Retinal pigment epithelial cell (primary cell): Measurements from ENCODE around the gene GPR55.

ENCODE experiments used
- DNase-seq: peaks from one replicate; pipeline ENCODE4 v3.0.0-alpha.2; 2010; ENCODE audit warnings: low read depth
- H3K4me3 ChIP-seq: 2 replicates; pipeline ENCODE4 v1.5.1; 2011; ENCODE audit warnings: mild to moderate bottlenecking, low read length, control low read depth, moderate library complexity
- TF ChIP-seq, protein P1 (sequence below): conservative IDR thresholded peaks from 2 replicates; pipeline ENCODE4 v1.5.1; 2011; ENCODE audit warnings: low read depth, low read length, control low read depth, inconsistent platforms

GPR55 gene

DNA sequence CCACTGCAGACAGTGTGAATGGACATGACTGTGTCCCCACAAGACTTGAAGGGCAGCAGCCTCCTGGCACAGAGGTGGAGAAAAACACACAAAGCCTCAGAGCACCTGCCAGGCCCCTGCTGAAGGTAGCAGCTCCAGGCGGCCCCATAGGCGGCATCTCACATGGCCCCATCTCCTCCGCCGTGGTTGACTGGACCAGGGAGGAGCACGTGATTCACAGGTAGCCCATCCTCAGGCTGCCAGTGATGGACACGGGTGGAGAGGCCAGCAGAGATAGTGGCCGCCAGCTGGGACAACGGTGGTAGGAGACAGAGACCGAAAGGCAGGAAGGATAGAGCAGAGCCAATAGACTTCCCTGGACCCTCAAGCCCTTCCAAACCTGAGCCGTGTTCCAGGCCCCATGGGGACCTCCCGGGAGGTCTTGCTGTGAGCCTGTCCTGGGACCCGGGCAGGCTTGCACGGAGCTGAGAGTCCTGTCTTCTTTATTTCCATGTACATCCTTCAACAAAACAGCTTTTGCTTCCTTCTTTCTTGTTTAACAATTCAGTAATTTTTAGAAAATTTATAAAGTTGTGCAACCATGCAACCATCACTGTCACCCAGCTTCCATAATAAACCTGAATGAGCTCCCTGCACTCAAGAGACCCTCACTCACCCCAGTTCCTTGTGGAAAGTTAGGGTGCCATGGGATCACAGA lies 26.9 kb downstream of the GPR55 start:
- no peak overlapping the region for H3K4me3 ChIP-seq
- DNase-seq: no peak
- TF ChIP-seq, protein P1, sequence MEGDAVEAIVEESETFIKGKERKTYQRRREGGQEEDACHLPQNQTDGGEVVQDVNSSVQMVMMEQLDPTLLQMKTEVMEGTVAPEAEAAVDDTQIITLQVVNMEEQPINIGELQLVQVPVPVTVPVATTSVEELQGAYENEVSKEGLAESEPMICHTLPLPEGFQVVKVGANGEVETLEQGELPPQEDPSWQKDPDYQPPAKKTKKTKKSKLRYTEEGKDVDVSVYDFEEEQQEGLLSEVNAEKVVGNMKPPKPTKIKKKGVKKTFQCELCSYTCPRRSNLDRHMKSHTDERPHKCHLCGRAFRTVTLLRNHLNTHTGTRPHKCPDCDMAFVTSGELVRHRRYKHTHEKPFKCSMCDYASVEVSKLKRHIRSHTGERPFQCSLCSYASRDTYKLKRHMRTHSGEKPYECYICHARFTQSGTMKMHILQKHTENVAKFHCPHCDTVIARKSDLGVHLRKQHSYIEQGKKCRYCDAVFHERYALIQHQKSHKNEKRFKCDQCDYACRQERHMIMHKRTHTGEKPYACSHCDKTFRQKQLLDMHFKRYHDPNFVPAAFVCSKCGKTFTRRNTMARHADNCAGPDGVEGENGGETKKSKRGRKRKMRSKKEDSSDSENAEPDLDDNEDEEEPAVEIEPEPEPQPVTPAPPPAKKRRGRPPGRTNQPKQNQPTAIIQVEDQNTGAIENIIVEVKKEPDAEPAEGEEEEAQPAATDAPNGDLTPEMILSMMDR: no peak

DNA sequence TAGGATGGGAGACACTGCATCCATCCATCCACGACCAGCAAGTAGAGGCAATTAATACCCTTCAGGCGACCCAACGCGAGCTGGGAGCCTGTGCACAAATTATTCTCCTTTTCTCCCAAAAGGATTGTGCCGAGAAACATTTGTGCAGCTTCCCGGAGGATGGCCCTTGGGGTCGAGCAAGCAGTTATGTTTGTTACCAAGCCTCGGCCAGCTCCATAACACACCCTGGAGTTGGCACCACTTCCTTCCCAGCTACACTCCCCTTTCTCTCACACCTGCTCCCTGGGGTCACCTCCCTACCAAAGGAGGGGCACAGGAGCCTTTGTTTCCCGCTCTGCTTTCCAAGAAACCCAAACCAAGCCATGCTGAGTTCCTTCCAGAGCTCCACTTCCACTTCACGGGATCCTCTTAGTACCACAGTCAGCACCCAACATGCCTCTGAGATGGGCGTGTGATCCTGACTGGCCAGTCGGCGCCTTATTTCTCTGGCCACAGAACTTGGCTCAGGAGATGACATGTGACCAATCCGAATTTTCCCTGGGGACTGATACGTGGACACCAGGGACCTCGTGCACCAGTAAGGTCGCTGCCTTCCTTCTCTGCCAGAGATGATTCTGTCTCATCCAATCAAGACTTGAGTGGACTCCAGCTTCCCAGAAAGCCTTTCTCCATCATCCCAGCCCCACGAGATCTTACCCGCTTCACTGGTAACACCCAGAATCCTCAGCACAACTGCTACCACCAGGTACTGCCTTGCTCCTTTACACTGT lies 28.5 kb downstream of the GPR55 start:
- H3K4me3 ChIP-seq: no peak overlapping the region
- TF ChIP-seq, protein P1: no peak
- no peak for DNase-seq

DNA sequence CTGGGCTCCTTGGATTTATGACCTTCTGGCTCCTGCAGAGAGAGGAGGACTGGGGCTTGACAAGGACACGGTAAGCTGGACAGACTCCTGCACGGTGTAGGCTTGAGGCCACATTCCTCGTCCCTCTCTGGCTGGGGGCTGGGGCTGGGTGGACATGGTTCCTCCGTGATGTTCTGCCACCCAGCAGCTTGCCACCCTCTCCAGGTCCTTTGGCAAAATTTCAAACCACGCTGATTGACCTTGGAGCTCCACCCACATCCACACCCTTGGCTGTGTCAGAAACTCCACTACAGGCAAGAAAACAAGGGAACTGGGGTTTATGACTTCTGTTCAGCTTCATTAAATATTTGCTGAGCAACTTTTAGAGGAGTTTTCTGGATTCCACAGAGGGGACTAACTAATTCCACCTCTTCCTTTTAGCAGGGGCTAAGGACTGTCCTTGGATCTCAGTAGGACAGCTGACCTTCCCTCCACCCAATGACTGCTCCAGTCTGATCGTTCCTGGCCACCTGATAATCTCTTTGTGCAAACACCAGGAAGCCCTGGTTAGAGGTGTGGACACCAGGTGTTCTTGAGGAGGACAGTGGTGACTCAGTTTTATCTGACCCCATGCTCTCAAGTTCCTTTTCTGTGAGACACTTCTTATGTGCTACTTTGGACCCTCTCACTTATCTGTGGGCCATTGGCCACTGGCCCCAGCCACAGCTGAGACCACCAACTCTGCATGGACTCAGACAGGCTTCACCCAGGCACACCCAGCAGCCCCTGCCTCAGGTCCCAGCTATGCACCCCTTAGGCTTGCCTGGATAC lies 29.3 kb downstream of the GPR55 start:
- DNase-seq: no peak
- TF ChIP-seq, protein P1: no peak
- no peak overlapping the region for H3K4me3 ChIP-seq

DNA sequence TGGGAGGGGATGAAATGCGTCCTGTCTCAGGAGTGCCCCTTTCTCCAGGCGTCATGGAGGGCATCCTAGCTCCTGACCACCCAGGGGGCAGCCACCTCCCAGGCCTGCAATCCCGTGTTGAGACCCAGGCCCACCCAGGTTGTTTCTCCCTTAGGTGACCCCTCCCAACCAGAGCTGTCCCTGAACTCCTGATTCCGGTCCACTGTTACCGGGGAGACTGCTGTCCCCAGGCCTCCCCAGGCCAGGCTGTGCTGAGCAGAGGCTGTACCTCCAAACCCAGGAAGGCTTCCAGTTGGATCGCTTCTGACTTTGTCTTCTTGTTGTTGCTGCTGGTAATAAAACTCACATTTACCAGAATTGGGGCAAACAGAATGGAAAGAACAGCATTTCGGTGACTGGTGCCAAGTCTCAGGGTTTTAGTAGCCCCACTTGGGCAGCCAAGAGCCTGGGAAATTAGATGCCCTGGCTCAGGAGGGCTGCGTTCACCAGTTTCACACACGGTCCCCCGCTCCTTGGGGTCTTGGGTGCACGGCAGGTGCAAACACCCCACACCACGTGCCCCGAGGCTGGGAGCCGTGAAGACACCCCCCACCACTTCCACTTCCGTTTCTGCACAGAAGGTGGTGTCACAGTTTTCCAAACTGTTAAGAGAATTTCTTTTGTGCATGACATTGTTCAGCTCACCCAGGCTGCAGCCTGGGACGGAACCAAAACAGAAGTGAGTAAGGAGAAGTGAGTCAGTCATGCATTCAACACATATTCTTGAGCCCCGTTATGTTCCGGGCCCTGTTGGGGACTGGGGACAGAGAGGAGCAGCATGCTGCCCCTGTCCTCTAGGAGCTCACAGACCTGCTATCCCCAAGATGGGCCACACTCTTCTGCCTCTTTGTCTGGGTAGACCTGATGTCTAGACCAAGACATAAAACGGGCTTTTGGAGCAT lies 30.9 kb downstream of the GPR55 start:
- H3K4me3 ChIP-seq: no peak overlapping the region
- TF ChIP-seq, protein P1: no peak
- no peak for DNase-seq

DNA sequence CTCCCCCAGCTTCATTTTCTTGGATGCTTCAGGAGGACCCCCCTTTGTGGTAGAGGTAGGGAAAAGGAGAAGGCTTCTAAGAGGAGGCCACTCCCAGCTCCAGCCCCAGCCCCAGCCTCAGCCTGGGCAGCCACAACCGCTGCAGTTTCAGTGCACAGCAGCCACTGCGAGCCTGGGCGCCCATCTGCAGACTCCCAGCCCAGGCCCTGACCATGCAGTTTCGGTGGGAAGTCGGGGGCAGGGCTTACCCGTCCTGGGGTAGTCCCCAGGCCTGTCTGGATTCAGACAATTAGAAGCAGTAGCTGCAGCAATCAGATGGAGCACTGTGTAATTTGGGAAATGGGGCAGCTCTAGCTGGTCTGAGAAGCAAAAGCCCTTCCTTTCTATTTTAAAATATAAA lies 31.7 kb downstream of the GPR55 start:
- TF ChIP-seq, protein P1: no peak
- H3K4me3 ChIP-seq: no peak overlapping the region

DNA sequence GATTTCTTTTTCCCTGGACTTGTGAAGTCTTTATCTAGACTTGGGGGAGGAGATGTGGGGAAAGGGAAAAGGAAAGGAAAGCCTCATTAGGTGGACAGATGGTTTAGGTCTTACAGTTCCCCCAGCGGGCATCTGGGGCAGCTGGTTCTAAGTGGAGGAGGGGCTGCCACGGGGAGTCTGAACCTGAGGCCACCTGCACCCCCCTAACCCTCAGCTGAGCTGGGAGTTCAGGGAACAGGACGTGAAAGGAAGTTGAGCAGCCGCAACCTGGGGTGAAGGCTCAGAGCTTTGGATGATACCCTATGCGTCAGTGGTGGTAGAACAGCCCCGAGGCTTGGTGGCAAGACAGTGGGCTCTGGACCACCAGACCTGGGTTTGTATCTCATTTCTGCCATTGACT lies 33.5 kb downstream of the GPR55 start:
- TF ChIP-seq, protein P1: no peak
- no peak overlapping the region for H3K4me3 ChIP-seq
- DNase-seq: no peak

More for the DNA sequence above, 31.7 kb downstream of the GPR55 start:
- no peak for DNase-seq
